GM13977 (cell line): ENCODE results near the gene MAGI2.

ENCODE experiments used
- DNase-seq: peaks from one replicate; pipeline ENCODE4 v3.0.0; 2012; ENCODE audit warnings: low spot score
- CTCF ChIP-seq: IDR thresholded peaks from 2 replicates; pipeline ENCODE4 v1.5.1; 2012; ENCODE audit warnings: mild to moderate bottlenecking, control low read depth; ENCODE audit not compliant: insufficient read depth; ENCODE audit errors: extremely low read depth, missing control alignments
- in situ Hi-C: fragments of 300-500 bp; cut with MboI; formaldehyde crosslinking; loops from one replicate; pipeline ENCODE4 v1.12.0; 2022; ENCODE audit warnings: low sequenced_read_pairs, low pct_unique_long_range_greater_than_20kb, mixed read lengths, inconsistent platforms; ENCODE audit not compliant: unreplicated experiment

The MAGI2 gene

GRCh38 chr7:78267141-78267540 lies 1186.3 kb downstream of the MAGI2 start:
- DNase-seq, result no peak
- no peak for TF ChIP-seq CTCF

DNA sequence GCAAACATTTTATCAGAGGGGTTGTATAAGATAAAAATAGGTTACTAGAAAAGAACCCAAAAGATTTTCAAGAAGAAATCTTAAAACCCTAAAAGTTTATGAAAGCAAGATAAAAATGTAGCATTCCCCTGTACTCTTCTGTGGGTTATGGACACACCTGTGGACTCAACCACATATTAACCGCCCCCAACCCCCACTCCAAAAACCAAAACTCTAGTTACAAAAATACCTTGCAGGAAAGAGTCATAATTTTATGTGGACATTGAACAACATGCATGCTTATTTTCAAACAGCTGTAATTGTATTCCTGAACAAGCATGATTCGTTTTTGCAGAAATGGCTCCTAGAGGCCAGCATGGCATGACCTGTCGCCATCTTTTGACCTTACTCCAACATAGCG lies 1188.0 kb downstream of the MAGI2 start:
- no peak for DNase-seq
- in situ Hi-C loops, result no loop called here
- no peak for TF ChIP-seq CTCF

More at GRCh38 chr7:78267141-78267540, 1186.3 kb downstream of the MAGI2 start:
- in situ Hi-C loops, result no loop called here

- DNase-seq, result no peak
- no peak for TF ChIP-seq CTCF
- in situ Hi-C loops, result no loop called here
These were observed 1188.4 kb downstream of the MAGI2 start for GRCh38 chr7:78265071-78265470.

DNA sequence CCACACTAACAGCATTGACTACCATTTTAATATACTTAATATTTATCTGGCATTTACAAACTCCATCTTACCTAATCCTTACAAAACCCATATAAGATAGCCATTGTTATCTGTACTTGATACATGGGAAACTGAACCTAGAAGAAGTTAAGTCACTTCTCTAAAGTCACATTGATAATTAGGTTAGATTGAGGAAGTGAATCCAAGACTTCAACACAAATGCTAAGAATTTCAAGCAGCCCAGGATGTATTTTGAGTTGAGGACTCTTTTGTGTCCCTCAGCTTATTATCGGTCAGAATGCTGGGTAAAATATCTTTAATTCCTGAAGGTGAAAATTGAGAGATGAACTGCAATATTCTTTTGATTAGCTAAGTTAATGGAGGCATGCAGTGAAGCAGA lies 1189.4 kb downstream of the MAGI2 start:
- in situ Hi-C loops, result no loop called here
- no peak for DNase-seq
- TF ChIP-seq CTCF, result no peak

- TF ChIP-seq CTCF, result no peak
- in situ Hi-C loops, result no loop called here
These were observed 1191.7 kb downstream of the MAGI2 start for GRCh38 chr7:78261739-78262138.

GRCh38 chr7:78261302-78261701 lies 1192.2 kb downstream of the MAGI2 start:
- no peak for TF ChIP-seq CTCF
- DNase-seq, result no peak
- in situ Hi-C loops, result no loop called here

More at GRCh38 chr7:78261739-78262138, 1191.7 kb downstream of the MAGI2 start:
- no peak for DNase-seq

DNA sequence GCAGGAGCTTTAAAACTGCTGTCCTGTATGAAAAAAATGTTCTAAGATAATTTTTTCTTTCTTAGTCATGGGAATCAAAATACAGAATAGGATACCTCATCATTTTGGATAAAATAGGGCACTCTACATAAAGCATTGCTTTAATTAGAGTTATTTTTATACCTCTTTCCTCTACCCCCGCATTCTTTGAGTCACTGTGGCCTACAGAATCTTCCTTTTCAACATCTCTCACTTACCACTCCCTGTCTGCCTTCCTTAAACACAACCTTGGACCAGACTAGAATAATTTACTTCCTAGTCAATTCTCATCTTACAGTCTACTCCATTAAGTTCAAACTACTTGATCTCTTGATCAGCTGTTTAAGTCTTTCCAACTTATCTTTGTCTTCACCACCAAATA lies 1192.6 kb downstream of the MAGI2 start:
- in situ Hi-C loops, result no loop called here
- no peak for DNase-seq
- no peak for TF ChIP-seq CTCF
